SH-SY5Y (cell line): ENCODE data around the gene ZNF324B.

Source experiments
- GATA2 ChIP-seq: IDR thresholded peaks from 2 replicates; pipeline ENCODE4 v1.6.1; 2011; ENCODE audit warnings: mild to moderate bottlenecking, low read depth, low read length
- GATA3 ChIP-seq: IDR thresholded peaks from 2 replicates; pipeline ENCODE4 v1.6.1; 2011; ENCODE audit warnings: low read depth, mild to moderate bottlenecking, low read length, moderate library complexity

GRCh38 chr19:58401840-58402421, 49.5 kb upstream of the ZNF324B start:
- TF ChIP-seq GATA3, result no peak
- no peak for TF ChIP-seq GATA2
